DOHH2 (cell line): ENCODE measurements around the gene COPS8.

Experiments used
- H3F3A ChIP-seq: fragments of 200-600 bp; sonication (generic), shearing (Covaris generic); 2 replicates; pipeline ENCODE4 v1.6.0; 2016; ENCODE audit warnings: antibody characterized with exemption, mild to moderate bottlenecking; ENCODE audit not compliant: control insufficient read depth, insufficient read depth
- H3K27ac ChIP-seq: fragments of 200-600 bp; sonication (generic); 2 replicates; pipeline ENCODE4 v1.5.1; 2014; ENCODE audit warnings: low read depth, mild to moderate bottlenecking, low read length, moderate library complexity
- H3K27me3 ChIP-seq: fragments of 200-600 bp; sonication (generic); 2 replicates; pipeline ENCODE4 v1.6.1; 2014; ENCODE audit warnings: mild to moderate bottlenecking, low read length, mixed read lengths; ENCODE audit not compliant: control insufficient read depth
- H3K36me3 ChIP-seq: fragments of 200-600 bp; sonication (generic); 2 replicates; pipeline ENCODE4 v1.6.1; 2014; ENCODE audit warnings: mild to moderate bottlenecking, low read length, moderate library complexity, mixed read lengths; ENCODE audit not compliant: control insufficient read depth
- H3K4me1 ChIP-seq: fragments of 200-600 bp; sonication (generic); 2 replicates; pipeline ENCODE4 v1.6.1; 2014; ENCODE audit warnings: mild to moderate bottlenecking, low read length, mixed read lengths; ENCODE audit not compliant: control insufficient read depth
- H3K4me2 ChIP-seq: fragments of 200-600 bp; sonication (generic); 2 replicates; pipeline ENCODE4 v1.6.0; 2014; ENCODE audit warnings: mild to moderate bottlenecking, low read length, moderate library complexity
- H3K4me3 ChIP-seq: fragments of 200-600 bp; sonication (generic); 2 replicates; pipeline ENCODE4 v1.5.1; 2014; ENCODE audit warnings: mild to moderate bottlenecking, low read length, mixed read lengths
- H3K79me2 ChIP-seq: fragments of 200-600 bp; sonication (generic); 2 replicates; pipeline ENCODE4 v1.6.1; 2014; ENCODE audit warnings: mild to moderate bottlenecking, low read length, mixed read lengths; ENCODE audit not compliant: control insufficient read depth
- H3K9me2 ChIP-seq: fragments of 200-600 bp; sonication (generic); replicated peaks from 2 replicates; pipeline ENCODE4 v1.6.1; 2014; ENCODE audit warnings: mild to moderate bottlenecking, low read length, mixed read lengths; ENCODE audit not compliant: control insufficient read depth
- H3K9me3 ChIP-seq: fragments of 200-600 bp; sonication (generic); 2 replicates; pipeline ENCODE4 v1.6.1; 2014; ENCODE audit warnings: antibody characterized with exemption, low read length, mixed read lengths; ENCODE audit not compliant: control insufficient read depth, insufficient read depth
- H4K20me1 ChIP-seq: fragments of 200-600 bp; sonication (generic); 2 replicates; pipeline ENCODE4 v1.6.0; 2014; ENCODE audit warnings: low read depth, mild to moderate bottlenecking, antibody characterized with exemption, low read length, moderate library complexity; ENCODE audit not compliant: control insufficient read depth, insufficient read depth
- EZH2phosphoT487 ChIP-seq: fragments of 200-600 bp; sonication (generic); IDR thresholded peaks from 2 replicates; pipeline ENCODE4 v1.6.1; 2017; ENCODE audit warnings: borderline replicate concordance, mild to moderate bottlenecking, antibody characterized with exemption, low read length, moderate library complexity, mixed read lengths
- TF ChIP-seq, protein P1 (sequence below): fragments of 200-600 bp; sonication (generic); IDR thresholded peaks from one replicate; pipeline ENCODE4 v1.5.1; 2014; ENCODE audit warnings: antibody characterized with exemption, mild to moderate bottlenecking, low read depth, low read length; ENCODE audit not compliant: poor library complexity, severe bottlenecking

COPS8 gene

DNA sequence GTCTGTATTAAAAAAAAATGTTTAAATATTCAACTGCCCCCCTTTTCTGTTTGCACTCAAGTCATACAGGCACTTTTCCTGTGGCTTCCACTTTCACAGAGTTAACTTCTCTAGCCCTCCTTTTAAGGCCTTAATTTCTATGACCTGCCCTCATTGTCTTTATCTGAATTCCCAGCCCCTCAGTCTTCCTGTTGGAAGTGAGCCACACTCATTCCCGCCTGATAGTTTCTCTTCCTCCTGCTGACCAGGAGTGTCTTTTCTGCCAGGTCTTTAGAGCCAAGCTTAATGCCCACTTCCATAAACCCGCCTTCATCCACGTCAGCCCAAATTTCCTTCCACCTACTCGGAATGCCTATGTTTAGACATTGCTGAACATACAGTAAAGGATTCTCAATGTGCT is 10.5 kb downstream of the COPS8 start:
- no peaks in the 10 kb centered on the region for H3K27me3 ChIP-seq
- H3K9me2 ChIP-seq, result no peaks in the 10 kb centered on the region
- no peaks in the 10 kb centered on the region for H4K20me1 ChIP-seq
- H3K27ac ChIP-seq, result no peak overlapping the region
- H3K4me2 ChIP-seq, result no peak overlapping the region
- no peaks in the 10 kb centered on the region for H3F3A ChIP-seq
- TF ChIP-seq, protein P1, sequence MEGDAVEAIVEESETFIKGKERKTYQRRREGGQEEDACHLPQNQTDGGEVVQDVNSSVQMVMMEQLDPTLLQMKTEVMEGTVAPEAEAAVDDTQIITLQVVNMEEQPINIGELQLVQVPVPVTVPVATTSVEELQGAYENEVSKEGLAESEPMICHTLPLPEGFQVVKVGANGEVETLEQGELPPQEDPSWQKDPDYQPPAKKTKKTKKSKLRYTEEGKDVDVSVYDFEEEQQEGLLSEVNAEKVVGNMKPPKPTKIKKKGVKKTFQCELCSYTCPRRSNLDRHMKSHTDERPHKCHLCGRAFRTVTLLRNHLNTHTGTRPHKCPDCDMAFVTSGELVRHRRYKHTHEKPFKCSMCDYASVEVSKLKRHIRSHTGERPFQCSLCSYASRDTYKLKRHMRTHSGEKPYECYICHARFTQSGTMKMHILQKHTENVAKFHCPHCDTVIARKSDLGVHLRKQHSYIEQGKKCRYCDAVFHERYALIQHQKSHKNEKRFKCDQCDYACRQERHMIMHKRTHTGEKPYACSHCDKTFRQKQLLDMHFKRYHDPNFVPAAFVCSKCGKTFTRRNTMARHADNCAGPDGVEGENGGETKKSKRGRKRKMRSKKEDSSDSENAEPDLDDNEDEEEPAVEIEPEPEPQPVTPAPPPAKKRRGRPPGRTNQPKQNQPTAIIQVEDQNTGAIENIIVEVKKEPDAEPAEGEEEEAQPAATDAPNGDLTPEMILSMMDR, result no peak
- TF ChIP-seq EZH2phosphoT487, result no peak
- H3K36me3 ChIP-seq, result peaks cover 81% of the 10 kb centered on the region
- H3K79me2 ChIP-seq, result peaks cover 22% of the 10 kb centered on the region
- H3K4me1 ChIP-seq, result no peaks in the 10 kb centered on the region
- H3K4me3 ChIP-seq, result no peak overlapping the region
- H3K9me3 ChIP-seq, result no peaks in the 10 kb centered on the region

GRCh38 chr2:237096911-237097310 is 11.2 kb downstream of the COPS8 start:
- Histone ChIP-seq H3K4me3 (no peak overlapping the region), H3K27me3 (no peaks in the 10 kb centered on the region), H3K9me2 (no peaks in the 10 kb centered on the region), H3K27ac (no peak overlapping the region), H3K9me3 (no peaks in the 10 kb centered on the region), H3F3A (no peaks in the 10 kb centered on the region), H3K79me2 (peaks cover 16% of the 10 kb centered on the region), H4K20me1 (no peaks in the 10 kb centered on the region), H3K4me1 (no peaks in the 10 kb centered on the region), H3K36me3 (peaks cover 81% of the 10 kb centered on the region), H3K4me2 (no peak overlapping the region)
- TF ChIP-seq, protein P1, result no peak
- no peak for TF ChIP-seq EZH2phosphoT487

DNA sequence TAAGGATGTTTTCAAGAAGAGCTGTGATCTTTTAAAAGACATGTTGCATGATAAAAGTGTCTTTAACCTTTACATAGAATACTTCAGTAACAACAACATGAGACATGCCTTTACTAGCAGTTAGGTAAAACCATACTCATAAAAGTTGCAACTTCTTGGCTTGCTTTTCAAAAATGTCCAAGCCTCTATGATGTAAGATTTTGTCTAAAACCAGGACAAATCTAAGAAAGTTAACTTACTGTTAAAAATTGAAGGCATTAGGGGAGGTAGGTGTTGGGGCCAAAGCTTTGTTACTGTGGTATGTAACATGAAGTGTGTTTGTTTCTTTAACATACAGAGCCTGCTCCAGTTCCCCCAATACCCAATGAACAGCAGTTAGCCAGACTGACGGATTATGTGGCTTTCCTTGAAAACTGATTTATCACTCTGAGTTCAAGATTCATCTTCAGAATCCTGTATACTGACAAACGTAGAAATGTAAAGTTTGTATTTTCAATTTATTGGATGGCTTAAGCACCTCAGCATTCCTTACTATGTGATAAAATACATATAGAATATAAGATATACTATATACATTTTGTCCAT is 11.7 kb downstream of the COPS8 start:
- no peaks in the 10 kb centered on the region for H3K4me1 ChIP-seq
- H3K36me3 ChIP-seq, result peaks cover 77% of the 10 kb centered on the region

More for the DNA sequence above, 11.7 kb downstream of the COPS8 start:
- H3K4me3 ChIP-seq, result no peak overlapping the region
- H4K20me1 ChIP-seq, result no peaks in the 10 kb centered on the region
- TF ChIP-seq EZH2phosphoT487, result no peak
- TF ChIP-seq, protein P1, result no peak
- H3F3A ChIP-seq, result no peaks in the 10 kb centered on the region
- H3K9me3 ChIP-seq, result no peaks in the 10 kb centered on the region
- peaks cover 12% of the 10 kb centered on the region for H3K79me2 ChIP-seq
- no peaks in the 10 kb centered on the region for H3K9me2 ChIP-seq
- no peak overlapping the region for H3K4me2 ChIP-seq
- H3K27ac ChIP-seq, result no peak overlapping the region
- no peaks in the 10 kb centered on the region for H3K27me3 ChIP-seq
